Erythroblast (primary cell): ENCODE data around the gene OSBPL5.

Experiments
- GATA1 ChIP-seq: IDR thresholded peaks from 2 replicates; pipeline ENCODE4 v1.6.1; 2011; ENCODE audit warnings: low read depth, mild to moderate bottlenecking, control low read depth, low read length, moderate library complexity
- POLR2A ChIP-seq: IDR thresholded peaks from 2 replicates; pipeline ENCODE4 v1.6.1; 2011; ENCODE audit warnings: mild to moderate bottlenecking, low read length

GRCh38 chr11:3139086-3139440 is 26.0 kb downstream of the OSBPL5 start:
- TF ChIP-seq POLR2A (no peak), GATA1 (no peak)
